GM19351 (cell line): ENCODE data around the gene PHKA1.
A peak's percentile ranks its signal among the peaks of the same experiment; 100 is the strongest.
"Not testable (repeated sequence)": the region's sequence is repeated elsewhere in the genome, so short reads cannot be mapped to it uniquely, and the experiment has no call there.

ENCODE experiments used
- ATAC-seq: cut with Tn5 transposase; IDR thresholded peaks from one replicate; pipeline ENCODE4 v1.9.1; 2021; ENCODE audit warnings: mild to moderate bottlenecking, moderate library complexity; ENCODE audit not compliant: unreplicated experiment

The PHKA1 gene

GRCh38 chrX:72713599-72714477, at the start of gene PHKA1:
TSS of gene PHKA1 (minus strand) at chrX:72714306. CDS start at chrX:72713880, 426 bp downstream.
- peak; percentile 75 for ATAC-seq

- ATAC-seq = not testable (repeated sequence)
These were observed 46.3 kb upstream of the PHKA1 start for GRCh38 chrX:72760454-72760853.

GRCh38 chrX:72748545-72748944, 34.4 kb upstream of the PHKA1 start:
- ATAC-seq = not testable (repeated sequence)

- not testable (repeated sequence) for ATAC-seq
These were observed 31.4 kb upstream of the PHKA1 start for GRCh38 chrX:72745546-72745945.

- no peak for ATAC-seq
These were observed 21.5 kb upstream of the PHKA1 start for GRCh38 chrX:72735561-72735960.

- not testable (repeated sequence) for ATAC-seq
These were observed 19.5 kb upstream of the PHKA1 start for GRCh38 chrX:72733636-72734035.

- ATAC-seq = no peak
These were observed 13.7 kb upstream of the PHKA1 start for GRCh38 chrX:72727846-72728245.

GRCh38 chrX:72716766-72717165, 2.7 kb upstream of the PHKA1 start:
- no peak for ATAC-seq

GRCh38 chrX:72715546-72715945, 1.4 kb upstream of the PHKA1 start:
- no peak for ATAC-seq

- ATAC-seq = peak; percentile 19
These were observed 391 bp upstream of the PHKA1 start for GRCh38 chrX:72714478-72714916.

- no peak for ATAC-seq
These were observed 976 bp downstream of the PHKA1 start for GRCh38 chrX:72713130-72713529.

- no peak for ATAC-seq
These were observed 1.9 kb downstream of the PHKA1 start for GRCh38 chrX:72712094-72712755.

- ATAC-seq = no peak
These were observed 8.3 kb downstream of the PHKA1 start for GRCh38 chrX:72705814-72706213.

GRCh38 chrX:72705111-72705510, 9.0 kb downstream of the PHKA1 start:
- ATAC-seq = no peak

- ATAC-seq = no peak
These were observed 19.9 kb downstream of the PHKA1 start for GRCh38 chrX:72694170-72694569.

GRCh38 chrX:72693477-72693876, 20.6 kb downstream of the PHKA1 start:
- ATAC-seq = no peak

- no peak for ATAC-seq
These were observed 26.7 kb downstream of the PHKA1 start for GRCh38 chrX:72687396-72687795.

- ATAC-seq = no peak
These were observed 28.2 kb downstream of the PHKA1 start for GRCh38 chrX:72685810-72686456.

- peak; percentile 50 for ATAC-seq
These were observed 29.1 kb downstream of the PHKA1 start for GRCh38 chrX:72685018-72685417.

- ATAC-seq = no peak
These were observed 30.5 kb downstream of the PHKA1 start for GRCh38 chrX:72683631-72684030.

GRCh38 chrX:72676465-72676864, 37.6 kb downstream of the PHKA1 start:
- no peak for ATAC-seq
